ENCODE measurements around the gene MAD1L1.

- no peak for TF ChIP-seq POLR2A (IDR thresholded peaks at IDR 0.05)
- TF ChIP-seq EP300 (IDR thresholded peaks at IDR 0.05; ENCODE audit: low read depth): no peak
These were observed 60.2 kb downstream of the MAD1L1 start for GRCh38 chr7:2172311-2173188.
